Natural killer cell (primary cell): Measurements from ENCODE around the gene CLOCK. TPM values are rescaled to one million over a fixed set of nuclear protein-coding genes. Genes with fewer than 3 reads are reported as not detected.
"Not testable (repeated sequence)": the region's sequence is repeated elsewhere in the genome, so short reads cannot be mapped to it uniquely, and the experiment has no call there.

Source experiments
- ATAC-seq, 3 donors: fragments of 150-1000 bp in 2 of 3; fragments of 200-7000 bp in 1 of 3; cut with Tn5 transposase; 1 replicate in 1 of 3; 2 replicates in 2 of 3; pipeline ENCODE4 v1.10.0; 2021; ENCODE audit warnings: mild to moderate bottlenecking in 2 of 3, moderate library complexity in 2 of 3
- DNase-seq, 2 donors: peaks; one replicate each; pipeline versions ENCODE4 v3.0.0 to v3.0.0-alpha.2; 2013 to 2021; ENCODE audit warnings: mixed read lengths in 1 of 2
- H3K27ac ChIP-seq: one replicate; pipeline ENCODE4 v1.5.1; 2013; ENCODE audit warnings: mild to moderate bottlenecking, low read length
- H3K27me3 ChIP-seq: one replicate; pipeline ENCODE4 v1.6.1; 2013; ENCODE audit warnings: low read length; ENCODE audit not compliant: control insufficient read depth, insufficient read depth
- H3K36me3 ChIP-seq: one replicate; pipeline ENCODE4 v1.6.1; 2013; ENCODE audit warnings: low read length; ENCODE audit not compliant: control insufficient read depth, insufficient read depth
- H3K4me1 ChIP-seq: one replicate; pipeline ENCODE4 v1.6.1; 2013; ENCODE audit warnings: low read length; ENCODE audit not compliant: control insufficient read depth, insufficient read depth
- H3K4me3 ChIP-seq: one replicate; pipeline ENCODE4 v1.5.1; 2013; ENCODE audit warnings: low read length
- H3K9me3 ChIP-seq: one replicate; pipeline ENCODE4 v1.6.1; 2013; ENCODE audit warnings: low read length; ENCODE audit not compliant: control insufficient read depth, insufficient read depth
- H3K27ac Mint-ChIP-seq, 2 donors: one replicate each; pipeline ENCODE4 v1.8.0; 2022; ENCODE audit warnings: mild to moderate bottlenecking in 2 of 2, mixed read lengths in 2 of 2, moderate library complexity in 1 of 2
- H3K27me3 Mint-ChIP-seq, 2 donors: one replicate each; pipeline ENCODE4 v1.8.0; 2022; ENCODE audit warnings: low read depth in 2 of 2, mixed read lengths in 2 of 2
- H3K36me3 Mint-ChIP-seq: one replicate; pipeline ENCODE4 v1.8.0; 2022; ENCODE audit warnings: mixed read lengths
- H3K4me1 Mint-ChIP-seq, 2 donors: one replicate each; pipeline ENCODE4 v1.8.0; 2022; ENCODE audit warnings: mixed read lengths in 2 of 2
- H3K4me3 Mint-ChIP-seq: one replicate; pipeline ENCODE4 v1.8.0; 2022; ENCODE audit warnings: mild to moderate bottlenecking, moderate library complexity, mixed read lengths
- H3K9me3 Mint-ChIP-seq, 2 donors: one replicate each; pipeline ENCODE4 v1.8.0; 2022; ENCODE audit warnings: mixed read lengths in 2 of 2
- WGBS: methylation state at CpG from one replicate; pipeline ENCODE4 v1.1.7; 2013; ENCODE audit warnings: missing lambda C conversion rate; ENCODE audit not compliant: insufficient coverage; 5-methylcytosine and 5-hydroxymethylcytosine counted together
- intact Hi-C: fragments of 100-400 bp; cut with micrococcal nuclease; formaldehyde crosslinking; loops from one replicate; pipeline ENCODE4 v1.14.2; 2022
- total RNA-seq, 4 donors: library from RNA; stranded (reverse); fragments of 120-200 nt in 1 of 4; gene quantifications; one replicate each; pipeline versions ENCODE4 v1.2.3 to v1.2.4, GENCODE V29; 2013 to 2022
- TF ChIP-seq, protein P1 (sequence below): fragments of 200-600 bp; IDR thresholded peaks from one replicate; pipeline ENCODE4 v1.8.0; 2022; ENCODE audit warnings: antibody characterized with exemption

CLOCK gene
- total RNA-seq, 3 donors from 2014 or later (not counting 1 experiment from before 2014, with no cell fraction given), result 11.4 to 15.8 (median 13.4) TPM

DNA sequence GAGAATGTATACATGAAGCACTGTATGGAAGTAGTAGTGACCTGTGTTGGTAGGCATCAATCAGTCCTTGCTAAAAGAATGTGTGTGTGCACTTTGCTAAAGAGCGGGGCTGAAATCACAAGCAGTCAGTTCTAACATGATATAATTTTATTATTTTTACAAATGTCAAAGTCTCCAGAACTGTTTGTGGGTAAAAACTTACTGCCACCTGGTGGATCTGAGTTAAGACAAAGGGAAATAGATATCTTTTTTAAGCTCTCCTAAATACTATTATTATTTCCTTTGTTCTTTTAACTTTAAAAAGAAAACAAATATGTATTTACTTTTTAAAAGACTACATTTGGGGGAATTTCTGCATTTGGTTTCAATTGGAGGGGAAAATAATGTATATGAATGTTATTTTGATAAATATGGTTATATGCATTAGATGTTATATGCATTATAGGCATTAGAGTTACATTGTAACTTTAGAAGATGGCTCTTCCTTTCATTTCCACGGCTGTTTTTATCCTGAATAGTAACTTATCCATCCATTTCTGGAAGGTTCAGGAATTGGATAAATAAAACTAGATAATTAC lies 7.8 kb upstream of the CLOCK start:
- no peaks in the 10 kb centered on the region for H3K4me1 Mint-ChIP-seq
- no peaks in the 10 kb centered on the region for H3K27me3 ChIP-seq
- intact Hi-C loops, result loop anchor here (1.0 to 10.0 kb wide), 2 partner anchors 242 to 580 kb away; no protein-coding TSS in a partner anchor
- peaks cover 23 to 35% of the 10 kb centered on the region in 2 donors for H3K27me3 Mint-ChIP-seq
- H3K9me3 ChIP-seq, result no peaks in the 10 kb centered on the region
- H3K9me3 Mint-ChIP-seq, result no peaks in the 10 kb centered on the region
- no peaks in the 10 kb centered on the region for H3K4me1 ChIP-seq
- DNase-seq (peak in 1 of 2 donors; percentile 69), ATAC-seq (peak in 2 of 3 donors; percentile 35 to 39)
- H3K4me3 ChIP-seq, result no peak overlapping the region
- no peak overlapping the region for H3K4me3 Mint-ChIP-seq
- no peaks in the 10 kb centered on the region for H3K36me3 Mint-ChIP-seq
- no peak overlapping the region for H3K27ac Mint-ChIP-seq
- no peaks in the 10 kb centered on the region for H3K36me3 ChIP-seq
- H3K27ac ChIP-seq, result no peak overlapping the region
- TF ChIP-seq, protein P1, sequence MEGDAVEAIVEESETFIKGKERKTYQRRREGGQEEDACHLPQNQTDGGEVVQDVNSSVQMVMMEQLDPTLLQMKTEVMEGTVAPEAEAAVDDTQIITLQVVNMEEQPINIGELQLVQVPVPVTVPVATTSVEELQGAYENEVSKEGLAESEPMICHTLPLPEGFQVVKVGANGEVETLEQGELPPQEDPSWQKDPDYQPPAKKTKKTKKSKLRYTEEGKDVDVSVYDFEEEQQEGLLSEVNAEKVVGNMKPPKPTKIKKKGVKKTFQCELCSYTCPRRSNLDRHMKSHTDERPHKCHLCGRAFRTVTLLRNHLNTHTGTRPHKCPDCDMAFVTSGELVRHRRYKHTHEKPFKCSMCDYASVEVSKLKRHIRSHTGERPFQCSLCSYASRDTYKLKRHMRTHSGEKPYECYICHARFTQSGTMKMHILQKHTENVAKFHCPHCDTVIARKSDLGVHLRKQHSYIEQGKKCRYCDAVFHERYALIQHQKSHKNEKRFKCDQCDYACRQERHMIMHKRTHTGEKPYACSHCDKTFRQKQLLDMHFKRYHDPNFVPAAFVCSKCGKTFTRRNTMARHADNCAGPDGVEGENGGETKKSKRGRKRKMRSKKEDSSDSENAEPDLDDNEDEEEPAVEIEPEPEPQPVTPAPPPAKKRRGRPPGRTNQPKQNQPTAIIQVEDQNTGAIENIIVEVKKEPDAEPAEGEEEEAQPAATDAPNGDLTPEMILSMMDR, result peak; percentile 30
- 60% methylated on average over 1 of the region's 2 CpGs for WGBS

DNA sequence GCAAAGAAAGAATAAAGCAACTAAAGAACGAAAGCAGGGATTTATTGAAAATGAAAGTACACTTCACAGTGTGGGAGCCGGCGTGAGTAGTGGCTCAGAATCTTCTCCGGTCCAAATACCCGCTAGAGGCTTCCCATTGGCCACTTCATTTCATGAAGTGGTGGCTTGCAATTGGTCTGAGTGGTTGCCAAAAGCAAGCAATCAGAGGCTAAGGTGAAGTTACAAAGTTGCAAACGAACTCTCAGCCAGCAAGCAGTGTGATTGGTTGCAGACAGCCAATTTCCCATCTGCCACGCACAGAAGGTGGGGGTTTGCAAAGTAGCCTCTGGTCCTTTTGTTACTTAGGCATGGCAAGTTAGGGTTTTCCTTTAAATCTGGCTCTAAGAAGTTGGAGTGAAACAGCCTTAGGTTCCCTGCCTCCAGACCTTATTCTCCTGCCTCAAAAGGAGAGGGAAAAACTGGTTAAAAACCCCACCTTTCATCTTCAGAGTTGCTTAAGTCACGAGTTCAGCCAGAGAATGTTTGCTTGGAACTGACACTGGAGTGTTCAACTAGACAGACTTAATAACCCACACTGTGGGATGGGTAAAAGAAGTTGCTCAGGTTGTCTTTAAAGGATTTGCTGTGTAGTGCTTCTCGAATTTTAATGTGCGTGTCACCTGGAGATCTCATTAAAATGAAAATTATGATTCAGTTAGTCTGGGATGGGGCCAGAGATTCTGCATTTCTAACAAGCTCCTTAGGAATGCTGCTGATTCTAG lies 6.9 kb upstream of the CLOCK start:
- Mint-ChIP-seq H3K27me3 (peaks cover 23 to 35% of the 10 kb centered on the region in 2 donors), H3K9me3 (no peaks in the 10 kb centered on the region), H3K4me1 (no peaks in the 10 kb centered on the region), H3K4me3 (no peak overlapping the region), H3K36me3 (no peaks in the 10 kb centered on the region), H3K27ac (no peak overlapping the region)
- 78% methylated on average over 10 of the region's 10 CpGs for WGBS
- TF ChIP-seq, protein P1, result no peak
- H3K36me3 ChIP-seq, result no peaks in the 10 kb centered on the region
- H3K27ac ChIP-seq, result no peak overlapping the region
- no peaks in the 10 kb centered on the region for H3K27me3 ChIP-seq
- H3K4me3 ChIP-seq, result peak overlapping the region; percentile 4
- peak in 2 of 3 donors; percentile 42 to 54 for ATAC-seq
- DNase-seq, result peak in 1 of 2 donors; percentile 59
- H3K4me1 ChIP-seq, result no peaks in the 10 kb centered on the region
- intact Hi-C loops, result loop anchor here (1.0 to 10.0 kb wide), 2 partner anchors 241 to 579 kb away; no protein-coding TSS in a partner anchor
- H3K9me3 ChIP-seq, result no peaks in the 10 kb centered on the region

DNA sequence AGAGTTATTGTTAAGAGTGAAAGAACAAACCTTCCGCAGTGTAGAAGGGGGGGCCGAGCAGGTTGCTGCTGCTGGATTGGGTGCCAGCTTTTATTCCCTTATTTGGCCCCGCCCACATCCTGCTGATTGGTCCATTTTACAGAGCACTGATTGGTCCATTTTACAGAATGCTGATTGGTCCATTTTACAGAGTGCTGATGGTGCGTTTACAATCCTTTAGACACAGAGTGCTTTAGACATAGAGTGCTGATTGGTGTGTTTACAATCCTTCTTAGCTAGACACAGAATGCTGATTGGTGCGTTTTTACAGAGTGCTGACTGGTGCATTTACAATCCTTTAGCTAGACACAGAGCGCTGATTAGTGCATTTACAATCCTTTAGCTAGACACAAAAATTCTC lies 5.3 kb upstream of the CLOCK start:
- not testable (repeated sequence) for H3K4me1 ChIP-seq, H3K4me1 Mint-ChIP-seq, H3K9me3 ChIP-seq, H3K9me3 Mint-ChIP-seq, H3K27ac ChIP-seq, H3K36me3 ChIP-seq, ATAC-seq, H3K4me3 Mint-ChIP-seq, H3K36me3 Mint-ChIP-seq, H3K4me3 ChIP-seq, H3K27ac Mint-ChIP-seq, H3K27me3 ChIP-seq
- WGBS, result 95% methylated on average over 6 of the region's 6 CpGs
- peak in 1 of 2 donors; percentile 3 for DNase-seq
- intact Hi-C loops, result loop anchor here (10.0 kb wide), 1 partner anchor 577 kb away; no protein-coding TSS in a partner anchor
- H3K27me3 Mint-ChIP-seq, result peaks cover 23 to 29% of the 10 kb centered on the region in 2 donors

DNA sequence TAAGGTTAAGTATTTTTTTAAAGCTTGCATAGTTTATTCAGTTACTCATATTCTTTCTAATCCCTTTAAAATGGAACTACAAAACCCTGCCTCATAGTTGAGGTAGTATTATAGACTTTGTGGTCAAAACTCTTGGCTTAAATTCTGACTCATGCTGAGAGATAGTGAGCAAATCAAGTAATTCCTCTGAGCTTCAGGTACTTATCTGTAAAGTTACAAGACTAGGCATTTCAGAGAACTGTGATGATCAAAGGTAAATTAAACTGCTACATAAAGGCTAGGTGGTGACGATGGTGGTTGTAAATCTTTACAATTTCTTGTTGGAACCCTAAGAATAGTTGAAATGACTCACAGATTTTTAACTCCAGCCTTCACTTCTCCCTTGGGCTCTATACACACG lies 3.2 kb upstream of the CLOCK start:
- no peaks in the 10 kb centered on the region for H3K36me3 Mint-ChIP-seq
- ATAC-seq, result no peak
- DNase-seq, result no peak
- peaks cover 5 to 16% of the 10 kb centered on the region in 2 donors for H3K4me1 Mint-ChIP-seq
- peaks cover 16 to 23% of the 10 kb centered on the region in 2 donors for H3K27me3 Mint-ChIP-seq
- intact Hi-C loops, result loop anchor here (5.0 to 10.0 kb wide), 6 partner anchors 205 to 1488 kb away; partner anchors contain the start of genes CHIC2, EXOC1, REST and SRD5A3
- H3K4me3 Mint-ChIP-seq, result peak overlapping the region; percentile 54
- TF ChIP-seq, protein P1, result no peak
- 49% methylated on average over 2 of the region's 2 CpGs for WGBS
- no peak overlapping the region for H3K27ac ChIP-seq
- H3K9me3 Mint-ChIP-seq, result no peaks in the 10 kb centered on the region
- H3K36me3 ChIP-seq, result no peaks in the 10 kb centered on the region
- H3K27ac Mint-ChIP-seq, result no peak overlapping the region
- H3K4me3 ChIP-seq, result no peak overlapping the region
- no peaks in the 10 kb centered on the region for H3K9me3 ChIP-seq
- no peaks in the 10 kb centered on the region for H3K27me3 ChIP-seq
- no peaks in the 10 kb centered on the region for H3K4me1 ChIP-seq
